HuH-7.5 (cell line): ENCODE measurements around the gene GRAMD2A.

Source experiments
- DNase-seq: peaks from one replicate; pipeline ENCODE4 v3.0.0; 2011; ENCODE audit warnings: low spot score

GRAMD2A gene

DNA sequence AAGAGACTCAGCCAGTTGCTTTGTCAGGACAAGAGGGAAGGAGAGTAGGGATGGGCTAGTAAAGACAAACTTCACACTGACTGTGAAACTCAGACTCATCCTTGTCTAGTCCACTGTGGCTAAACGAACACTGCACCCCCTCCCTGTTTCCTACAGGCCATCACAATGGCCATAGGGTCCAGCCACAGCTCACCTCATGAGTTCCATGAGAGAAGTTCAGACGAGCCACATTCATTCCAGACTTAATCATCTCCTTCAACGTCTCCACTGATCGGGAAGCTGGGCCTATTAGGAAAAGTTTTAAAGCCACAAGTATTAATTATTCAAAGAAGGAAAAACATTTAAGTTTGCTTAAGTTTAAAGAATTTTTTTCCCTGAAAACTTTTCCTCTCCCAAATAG lies 19.6 kb upstream of the GRAMD2A start:
- no peak for DNase-seq

DNA sequence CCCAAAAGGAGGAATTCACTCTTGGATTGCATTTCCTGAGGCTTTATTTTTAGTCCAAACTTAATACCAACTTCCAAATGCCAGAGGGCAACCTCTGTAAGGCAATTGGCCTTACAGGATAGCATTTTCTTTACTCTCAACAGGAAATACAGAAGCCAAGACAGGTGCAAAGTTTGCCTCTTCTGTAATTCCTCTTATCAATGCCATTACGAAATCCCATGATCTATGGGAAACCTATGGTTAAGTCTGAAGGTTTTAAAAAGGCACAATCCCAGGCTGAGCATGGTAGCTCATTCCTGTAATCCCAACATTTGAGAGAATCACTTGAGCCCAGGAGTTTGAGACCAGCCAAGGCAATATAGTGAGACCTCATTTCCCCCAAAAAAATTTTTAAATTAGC lies 18.5 kb upstream of the GRAMD2A start:
- DNase-seq = no peak

DNA sequence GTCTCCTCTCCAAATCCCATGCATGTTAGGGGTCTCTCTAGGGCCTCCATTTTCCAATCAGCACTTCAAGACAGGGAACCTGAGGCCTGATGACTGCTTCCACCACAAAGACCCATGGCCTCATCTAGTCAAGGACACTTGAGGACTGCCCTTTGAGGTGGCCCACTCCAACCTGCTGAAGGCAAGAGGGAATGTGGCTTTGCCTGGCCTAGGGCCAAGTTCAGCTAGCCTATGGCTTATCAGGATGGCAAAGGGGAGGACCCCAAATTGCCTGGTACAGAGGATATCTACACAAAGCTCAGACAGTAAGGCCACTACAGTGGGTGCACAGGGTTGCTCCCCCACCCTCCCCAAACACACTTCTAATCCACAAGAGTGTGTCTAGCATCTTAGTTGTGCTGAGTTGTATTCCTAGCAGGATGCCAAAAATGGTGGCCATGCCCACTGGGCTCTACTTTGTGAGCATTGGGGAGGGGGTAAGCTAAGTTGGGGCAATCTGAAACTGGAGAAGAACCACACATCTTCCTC lies 10.0 kb upstream of the GRAMD2A start:
- no peak for DNase-seq

DNA sequence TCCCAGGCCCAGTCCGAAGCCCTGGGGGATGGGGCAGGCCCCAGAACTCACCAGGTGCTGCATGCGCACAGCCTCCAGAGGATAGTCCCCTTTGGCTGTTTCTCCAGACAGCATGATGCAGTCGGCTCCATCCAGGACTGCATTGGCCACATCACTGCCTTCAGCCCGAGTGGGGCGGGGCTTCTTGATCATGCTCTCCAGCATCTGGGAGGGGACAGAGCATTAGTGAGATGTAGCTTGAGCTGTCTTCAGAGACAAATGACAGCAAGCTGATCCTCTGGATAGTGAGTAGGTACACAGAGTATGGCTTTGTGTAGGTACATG lies 9.1 kb upstream of the GRAMD2A start:
- DNase-seq = no peak

DNA sequence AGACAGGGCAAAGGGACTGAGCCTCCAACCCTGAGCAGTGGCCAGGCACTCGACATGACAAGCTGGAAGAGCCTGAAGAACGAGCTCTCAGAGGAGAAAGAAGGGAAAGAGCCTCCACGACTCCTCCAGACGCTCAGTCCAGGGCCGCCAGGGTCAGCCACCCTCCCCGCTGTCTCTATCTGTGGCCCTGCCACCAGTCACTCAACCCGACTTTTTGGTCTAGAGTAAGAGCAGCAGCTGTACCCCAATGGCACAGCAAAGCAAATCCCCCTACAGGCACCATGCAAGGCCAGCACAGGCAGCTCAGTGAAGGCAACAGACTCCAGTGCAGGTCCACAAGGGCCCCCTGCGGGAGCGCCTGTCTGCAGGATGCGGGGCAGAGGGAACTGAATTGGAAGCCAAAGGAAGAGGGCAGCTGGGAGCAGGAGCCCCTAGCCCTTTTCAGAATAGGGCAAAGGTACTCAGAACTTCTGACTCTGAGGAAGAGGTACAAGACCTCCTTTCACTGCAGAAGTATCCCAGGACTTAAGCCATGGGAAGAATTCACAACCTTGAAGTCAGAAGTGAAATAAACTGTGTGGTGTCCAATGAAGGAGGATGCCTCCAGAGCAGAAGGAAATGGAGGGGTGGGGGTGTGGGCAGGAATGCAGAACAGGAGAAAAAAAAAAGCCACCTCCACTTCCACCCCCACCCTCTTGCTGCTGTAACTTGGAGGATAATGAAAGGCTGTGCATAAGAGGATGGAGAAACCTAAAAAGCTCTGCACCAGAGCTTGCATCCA lies 8.5 kb upstream of the GRAMD2A start:
- DNase-seq = no peak

DNA sequence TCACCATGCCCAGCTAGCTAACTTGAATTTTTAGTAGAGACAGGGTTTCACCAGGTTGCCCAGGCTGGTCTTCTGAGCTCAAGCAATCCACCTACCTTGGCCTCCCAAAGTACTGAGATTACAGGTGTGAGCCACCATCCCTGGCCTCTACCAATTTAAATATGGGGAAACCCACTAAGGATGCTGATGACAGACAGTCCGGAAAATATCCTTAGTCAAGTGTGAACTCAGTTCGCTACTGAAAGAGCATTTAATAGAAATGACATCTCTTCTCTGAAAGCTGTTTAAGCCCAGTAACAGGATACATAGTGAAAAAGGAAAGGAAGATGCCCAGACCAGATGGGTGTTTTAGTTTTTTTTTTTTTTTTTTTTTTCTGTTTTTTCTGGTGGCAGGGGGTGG lies 7.7 kb upstream of the GRAMD2A start:
- no peak for DNase-seq

DNA sequence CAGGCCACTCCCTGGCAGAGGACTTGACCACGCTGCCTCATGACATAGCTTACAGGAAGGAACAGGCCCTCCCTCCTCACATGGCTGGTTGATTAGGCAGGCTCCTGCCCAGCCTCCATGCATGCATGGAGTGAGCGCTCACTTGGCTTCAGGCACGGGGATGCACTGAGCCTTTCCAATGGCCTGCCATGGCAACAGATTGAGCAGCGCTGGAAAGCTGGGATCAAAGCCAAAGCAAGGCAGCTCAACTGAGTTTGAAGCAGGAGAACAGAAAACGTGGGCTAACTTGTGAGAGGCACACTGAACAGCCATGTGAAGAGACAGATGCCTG lies 5.9 kb upstream of the GRAMD2A start:
- DNase-seq = no peak

DNA sequence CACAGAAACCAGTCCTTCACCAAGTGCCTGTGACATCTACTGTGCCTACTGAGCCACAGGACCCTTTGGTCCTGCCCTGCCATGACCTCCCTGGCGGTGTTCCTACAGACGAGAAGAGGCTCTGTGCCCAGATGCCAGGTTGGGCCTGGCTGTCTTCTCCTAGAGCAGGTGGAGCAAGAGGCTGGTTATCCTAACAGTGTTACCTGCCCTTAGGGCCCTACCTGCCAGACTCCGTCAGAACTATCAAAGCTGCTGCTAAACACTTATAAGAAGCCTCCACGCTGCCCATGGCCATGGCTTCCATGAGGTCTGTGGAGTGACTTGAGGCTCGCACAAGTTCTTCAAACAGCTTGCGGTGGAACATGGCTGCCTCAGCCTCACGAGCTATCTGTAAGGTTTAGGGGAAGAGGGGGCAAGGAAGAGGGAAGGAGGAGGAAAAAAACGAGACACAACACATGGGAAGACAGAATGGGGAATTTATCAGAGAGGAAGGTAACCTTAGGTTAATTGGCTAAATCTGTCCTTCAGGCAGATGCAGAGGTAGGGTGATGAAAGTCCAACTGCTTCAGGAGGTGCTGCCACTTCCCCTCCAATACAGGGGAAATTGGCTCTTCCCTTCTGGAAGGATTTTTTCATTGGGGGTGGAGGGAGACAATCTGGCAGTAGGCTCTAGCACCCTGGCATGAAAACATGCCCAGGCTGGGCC lies 5.4 kb upstream of the GRAMD2A start:
- DNase-seq = no peak

DNA sequence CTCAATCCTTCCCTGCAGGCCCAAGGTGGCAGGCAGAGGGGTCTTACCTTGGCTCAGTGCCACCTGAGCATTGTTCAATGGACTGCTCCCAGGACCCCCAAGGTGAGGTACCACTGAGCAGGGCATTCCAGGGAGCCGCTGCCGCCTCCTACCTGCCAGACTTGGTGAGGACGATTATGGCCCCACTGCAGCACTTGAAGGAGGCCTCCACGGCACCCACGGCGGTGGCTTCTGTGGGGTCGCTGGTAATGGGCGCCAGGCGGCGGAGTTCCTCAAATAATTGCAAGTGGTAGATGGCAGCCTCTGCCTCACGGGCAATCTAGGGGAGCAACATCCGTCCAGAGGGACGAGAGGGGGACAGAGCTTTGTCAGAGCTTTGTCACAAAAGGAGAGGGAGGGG lies 4.7 kb upstream of the GRAMD2A start:
- DNase-seq = no peak

DNA sequence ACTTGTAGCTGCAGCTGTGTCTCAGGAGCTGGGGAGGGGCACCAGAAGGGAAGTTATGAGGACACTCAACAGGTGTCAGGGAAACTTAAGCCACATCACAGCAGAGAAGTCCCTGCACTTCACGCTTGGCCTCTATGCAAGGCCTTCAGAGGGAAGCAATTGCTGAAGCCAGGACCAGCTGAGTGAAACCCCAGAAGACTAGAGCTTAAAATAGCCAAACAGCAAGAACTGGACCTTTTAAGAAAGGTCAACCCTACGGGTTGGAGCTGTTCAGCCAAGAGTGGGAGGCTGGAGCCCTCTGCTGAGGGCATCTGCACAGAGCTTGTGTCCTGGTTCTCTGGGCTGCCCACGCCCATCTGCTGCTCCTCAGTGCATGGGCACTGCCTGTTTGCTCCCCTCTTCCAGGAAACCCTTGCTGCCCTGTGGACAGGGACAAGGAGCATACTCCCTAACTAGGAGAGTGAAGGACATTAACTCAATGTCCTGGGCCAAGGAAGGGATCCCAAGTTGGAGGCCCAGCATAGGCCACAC lies 3.9 kb upstream of the GRAMD2A start:
- DNase-seq = no peak

DNA sequence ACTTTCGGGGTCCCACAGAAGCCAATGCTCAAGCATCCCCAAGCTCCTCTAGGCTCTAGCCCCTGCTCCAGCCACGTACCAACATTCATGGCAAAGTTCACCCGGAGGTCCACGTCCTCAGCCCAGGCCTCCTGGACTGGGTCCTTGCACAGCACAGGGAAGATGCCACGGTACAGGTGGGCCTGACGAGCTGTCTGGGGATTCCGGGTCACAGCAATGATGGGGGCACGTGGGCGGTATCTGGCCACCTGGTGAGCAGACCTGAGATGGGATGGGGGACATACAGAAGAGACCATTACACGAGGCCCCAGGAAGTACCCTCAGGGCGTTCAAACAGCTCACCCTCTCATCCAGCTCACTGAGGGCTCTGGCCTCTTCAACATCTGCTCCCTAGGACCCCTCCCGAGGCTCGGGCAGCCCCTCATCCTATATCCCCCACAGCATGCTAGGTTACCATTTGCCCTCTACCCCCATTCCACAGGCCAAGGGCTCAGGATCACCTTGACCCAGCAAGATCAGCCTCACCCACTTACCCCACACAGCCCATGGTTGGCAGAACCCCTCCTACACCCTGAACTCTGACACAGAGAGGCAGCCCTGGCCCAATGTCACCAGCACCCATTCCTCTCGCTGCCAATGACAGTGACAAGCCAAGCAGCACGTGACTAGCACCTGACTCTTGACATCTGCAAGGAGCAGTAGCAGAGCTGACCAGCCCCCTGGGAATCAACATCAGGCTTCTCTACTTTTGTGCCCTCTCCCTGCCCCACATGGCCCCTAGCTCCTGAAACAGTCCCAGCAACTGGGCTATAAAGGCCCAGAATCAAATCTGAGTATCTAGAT lies 3.0 kb upstream of the GRAMD2A start:
- DNase-seq = no peak

DNA sequence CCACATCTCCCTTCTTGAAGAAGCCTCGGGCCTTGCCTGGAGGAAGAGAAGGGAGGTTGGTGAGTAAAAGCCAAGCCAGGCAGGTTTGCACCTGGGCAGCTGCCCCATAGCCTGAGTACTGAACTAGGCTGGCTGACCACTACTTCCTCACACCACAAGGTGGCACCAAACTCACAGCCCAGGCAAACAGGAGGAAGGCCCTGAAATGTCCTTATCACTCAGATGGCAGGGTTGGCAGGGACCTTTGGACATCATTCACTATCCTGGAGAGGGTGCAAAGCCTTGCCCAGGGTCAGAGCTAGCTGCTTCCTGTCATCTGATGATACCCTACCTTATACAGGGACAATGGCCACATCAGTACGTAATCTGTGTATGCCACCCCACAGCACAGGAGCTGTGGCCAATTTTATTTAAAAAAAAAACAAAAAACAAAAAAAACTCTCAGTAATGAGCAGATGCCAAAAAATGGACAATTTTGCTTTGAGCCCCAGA lies 2.2 kb upstream of the GRAMD2A start:
- DNase-seq = peak; percentile 94

DNA sequence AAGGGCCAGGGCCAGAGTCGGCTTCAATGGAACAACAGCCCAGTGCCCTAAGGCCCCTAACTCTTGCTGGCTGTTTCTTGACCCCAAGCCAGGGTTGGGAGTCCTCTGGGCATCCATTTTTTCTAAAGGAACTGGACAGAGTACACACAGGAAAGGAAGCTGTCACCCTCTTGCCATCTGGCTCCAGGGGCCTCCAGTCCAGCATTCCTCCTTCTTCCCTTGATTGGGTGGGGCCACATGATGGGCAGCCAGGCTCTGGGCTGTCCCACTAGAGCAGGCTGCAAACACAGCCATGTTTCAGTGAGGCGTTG lies 1.6 kb upstream of the GRAMD2A start:
- no peak for DNase-seq

DNA sequence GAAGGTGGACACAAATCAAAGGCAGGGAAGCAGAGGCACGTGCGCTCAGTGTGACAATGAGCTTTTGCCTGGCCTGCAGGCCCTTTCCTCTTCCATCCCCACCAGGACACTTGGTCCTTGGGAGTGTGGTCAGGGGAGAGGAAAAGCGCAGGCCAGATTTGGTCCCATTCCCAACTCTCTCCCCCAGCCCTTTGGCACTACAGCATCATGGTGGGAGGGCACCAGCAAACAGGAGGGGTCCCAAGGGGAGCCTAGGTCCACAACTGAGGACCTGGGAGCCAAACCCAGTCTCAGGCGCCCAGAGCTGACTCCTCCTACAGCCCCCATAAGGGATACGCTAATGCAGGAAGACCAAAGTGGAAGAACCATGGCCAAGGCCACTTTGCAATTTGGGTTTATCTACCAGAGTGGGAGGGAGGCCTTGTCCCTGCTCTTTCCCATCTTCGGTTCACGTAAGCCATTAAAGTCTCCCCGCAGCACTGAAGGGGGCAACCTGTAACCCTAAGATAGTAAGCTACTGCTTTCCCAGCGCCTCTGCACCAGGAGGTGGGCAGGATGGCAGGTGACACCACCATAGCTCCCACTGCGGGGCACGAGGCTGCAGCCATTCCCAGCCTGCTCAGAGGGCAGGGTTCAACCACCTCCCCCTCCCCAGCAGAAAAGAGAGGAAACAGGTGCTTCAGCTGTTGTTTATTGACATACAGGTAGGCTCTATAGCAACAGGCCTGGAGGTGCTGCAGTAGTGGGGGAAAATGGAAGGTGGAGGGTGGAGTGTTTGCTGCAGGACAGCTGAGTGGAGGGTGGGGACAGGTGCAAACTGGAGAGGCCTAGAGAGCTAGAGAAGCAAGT lies 993 bp upstream of the GRAMD2A start:
- DNase-seq = no peak

DNA sequence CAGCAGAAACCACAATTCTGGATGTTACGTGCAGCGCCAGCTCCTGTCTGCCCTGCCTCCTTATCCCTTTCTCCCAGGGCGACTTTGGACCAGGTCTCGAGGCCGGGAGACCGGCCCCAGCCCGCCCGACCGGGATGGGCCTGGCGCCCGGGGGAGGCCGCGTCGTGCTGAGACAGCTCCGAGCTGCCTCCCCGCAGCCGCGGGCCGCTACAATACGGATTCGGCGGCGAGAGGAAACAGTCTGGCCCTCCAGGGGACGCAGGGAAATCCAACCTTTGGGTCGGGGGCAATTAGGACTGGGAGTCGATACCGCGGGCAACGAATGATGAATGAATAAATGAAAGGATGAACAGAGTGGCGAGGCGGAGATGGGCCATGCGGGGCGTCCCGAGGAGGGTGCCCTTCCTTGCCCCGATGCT lies 537 bp downstream of the GRAMD2A start:
- DNase-seq = no peak

DNA sequence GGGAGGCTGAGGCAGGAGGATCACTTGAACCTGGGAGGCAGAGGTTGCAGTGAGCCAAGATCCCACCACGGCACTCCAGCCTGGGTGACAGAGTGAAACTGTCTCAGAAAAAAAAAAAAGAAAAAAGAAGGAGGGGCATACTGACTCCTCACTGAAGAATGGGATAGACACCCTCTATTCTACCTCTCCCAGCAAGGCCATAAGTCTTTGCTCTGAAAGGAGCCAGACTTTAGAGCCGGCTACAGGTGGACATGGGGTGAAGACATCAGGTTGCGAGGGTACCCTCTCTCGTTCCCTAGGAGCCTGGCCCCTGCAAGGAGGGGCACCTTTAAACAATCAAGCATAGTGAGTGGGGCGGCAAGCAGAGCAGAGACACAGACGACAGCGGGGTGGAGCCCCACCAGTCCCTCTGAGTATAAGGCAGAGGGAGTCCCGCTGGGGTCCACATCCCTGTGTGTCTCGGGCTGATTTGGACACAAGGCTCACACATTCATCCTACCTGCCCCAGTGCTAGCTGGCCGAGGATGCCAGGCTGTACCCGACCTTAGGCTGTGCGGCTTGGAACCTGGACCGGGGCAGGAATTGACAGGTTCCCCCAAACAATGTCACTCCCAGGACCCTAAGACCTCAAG lies 1.1 kb downstream of the GRAMD2A start:
- no peak for DNase-seq

DNA sequence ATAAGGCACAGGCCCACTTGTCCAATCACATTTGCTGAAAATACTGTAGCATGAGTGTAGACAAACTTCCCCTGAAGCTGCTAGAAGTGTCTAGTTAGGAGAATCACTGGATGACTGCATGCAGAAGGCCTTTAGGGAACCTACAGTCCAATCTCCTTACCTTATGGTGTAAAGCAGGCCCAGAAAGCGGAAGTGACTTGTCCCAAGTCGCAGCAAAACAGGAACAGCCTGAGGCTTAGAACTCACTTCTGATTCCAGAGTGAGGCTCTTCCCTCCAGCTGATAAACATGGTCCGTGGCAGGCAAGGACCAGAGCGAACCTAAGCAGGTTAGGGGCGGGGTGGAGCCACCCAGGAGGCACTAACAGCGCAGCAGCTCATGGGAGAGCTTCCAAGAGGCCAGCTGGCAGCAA lies 2.5 kb downstream of the GRAMD2A start:
- no peak for DNase-seq

DNA sequence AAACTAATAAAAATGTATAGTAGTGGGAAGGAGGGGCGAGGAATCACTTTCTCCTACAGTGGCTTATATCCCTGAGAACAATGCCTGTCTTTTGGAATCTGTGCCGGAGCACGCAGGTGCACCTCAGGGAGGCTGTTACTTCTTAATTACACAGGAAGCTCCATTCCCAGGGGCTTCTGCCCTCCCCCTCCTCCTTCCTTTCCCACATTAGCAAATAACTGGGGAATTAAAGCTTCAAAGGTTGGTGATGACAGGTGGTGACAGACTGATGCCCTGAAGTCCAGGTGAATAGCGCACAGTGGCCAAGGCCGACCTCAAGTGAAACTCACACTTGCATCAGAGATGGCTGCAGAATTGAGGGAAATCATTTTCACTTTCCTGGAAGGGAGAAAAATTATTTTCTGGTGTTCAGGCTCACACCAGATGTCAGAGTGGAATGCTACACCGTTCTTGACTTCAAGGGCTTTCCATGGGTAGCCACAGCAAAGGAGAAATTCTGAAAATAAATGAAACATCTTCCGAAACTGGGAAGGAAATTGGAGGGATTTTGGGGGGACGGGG lies 3.7 kb downstream of the GRAMD2A start:
- DNase-seq = no peak

DNA sequence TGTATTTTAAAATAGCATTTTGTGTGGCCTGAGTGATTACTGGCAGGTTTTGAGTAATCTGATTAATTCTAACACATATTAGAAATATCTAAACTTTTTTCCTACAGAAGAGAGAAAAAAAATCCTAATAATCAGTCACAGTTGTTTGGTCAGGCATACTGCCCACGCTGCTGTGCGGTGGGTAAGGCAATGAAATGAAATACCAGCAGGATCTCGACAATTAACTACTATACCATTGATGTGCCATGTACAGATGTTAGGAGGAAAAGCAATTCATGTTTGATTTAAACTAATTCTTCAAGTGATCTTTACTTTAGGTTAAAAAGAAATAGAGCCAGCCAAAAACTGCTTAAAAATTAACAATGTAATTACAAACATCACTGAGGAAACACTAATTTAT lies 5.2 kb downstream of the GRAMD2A start:
- DNase-seq = no peak

DNA sequence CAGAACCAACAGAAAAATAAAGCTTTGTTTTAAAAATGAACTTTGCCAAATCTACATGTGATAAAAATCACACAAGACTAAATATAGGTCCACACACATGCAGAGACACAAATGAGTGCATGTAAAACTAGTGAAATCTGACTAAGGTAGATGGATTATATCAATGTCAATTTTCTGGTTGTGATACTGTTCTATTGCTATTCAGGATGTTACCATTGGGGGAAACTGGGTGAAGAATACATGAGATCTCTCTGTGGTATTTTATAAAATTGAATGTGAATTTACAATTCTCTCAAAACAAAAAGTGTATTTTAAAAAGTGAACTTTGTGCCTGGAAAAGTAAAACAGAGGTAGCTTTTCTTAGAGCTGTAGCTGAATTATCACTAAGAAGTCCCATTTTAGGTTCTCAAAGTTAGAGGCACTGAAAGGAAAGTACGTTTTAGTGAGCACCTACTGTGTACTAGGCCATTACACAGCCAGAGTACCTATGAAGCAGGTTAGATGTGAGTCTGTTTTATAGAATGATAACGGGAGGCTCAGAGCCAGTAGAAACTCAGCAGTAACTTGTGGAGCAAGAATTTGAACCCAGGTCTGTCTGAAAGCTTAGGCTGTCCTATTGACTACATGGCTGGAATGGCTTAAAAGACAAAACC lies 8.2 kb downstream of the GRAMD2A start:
- DNase-seq = no peak
